ENCODE results near the gene UBE2M. TPM values are rescaled to one million over a fixed set of nuclear protein-coding genes. Genes with fewer than 3 reads are reported as not detected.

The UBE2M gene
- polyA plus RNA-seq, 1 experiment: 66.6 TPM

GRCh38 chr19:58519355-58520256 lies 38.8 kb downstream of the UBE2M start, which contains the start of gene ZBTB45:
ZBTB45 (minus strand) TSS chr19:58519810; CDS start chr19:58517673, 2,137 bp downstream.
- Histone ChIP-seq H3K36me3 (ENCODE audit: control insufficient read depth, insufficient read depth, low read length) (peaks cover 9% of the 10 kb centered on the region), H3K27me3 (ENCODE audit: control insufficient read depth, insufficient read depth, low read length) (no peaks in the 10 kb centered on the region), H3K4me3 (ENCODE audit: low read depth, low read length) (peak within 1 kb of the TSS; percentile 73)
- CTCF ChIA-PET: interaction anchor here (0.7 to 5.4 kb wide), 39 partner anchors 9 to 369 kb away, joined by 3 to 66 read pairs (median 4); partner anchors contain the start of genes CHMP2A, TRIM28, UBE2M and ZNF132
- peak; percentile 77 for DNase-seq (ENCODE audit: low read depth)
- peak; percentile 85 for TF ChIP-seq CTCF (IDR thresholded peaks at IDR 0.05; ENCODE audit: insufficient read depth, low read depth, low read length)
- POLR2A ChIA-PET: interaction anchor here (0.7 to 1.3 kb wide), 2 partner anchors 24 to 40 kb away, joined by 3 to 8 read pairs; partner anchors contain the start of gene TRIM28

- TF ChIP-seq CTCF (IDR thresholded peaks at IDR 0.05; ENCODE audit: insufficient read depth, low read depth, low read length): peak; percentile 90; the same call in 1 of the 2 replicates
- peaks cover 9% of the 10 kb centered on the region for H3K36me3 ChIP-seq (ENCODE audit: control insufficient read depth, insufficient read depth, low read length)
- H3K27me3 ChIP-seq (ENCODE audit: control insufficient read depth, insufficient read depth, low read length): no peaks in the 10 kb centered on the region
- peak; percentile 8 for DNase-seq (ENCODE audit: low read depth)
- POLR2A ChIA-PET: no interaction called here
- H3K4me3 ChIP-seq (ENCODE audit: low read depth, low read length): peak overlapping the region; percentile 73
- CTCF ChIA-PET: interaction anchor here (0.6 to 5.4 kb wide), 23 partner anchors 8 to 368 kb away, joined by 3 to 66 read pairs (median 4); partner anchors contain the start of genes CHMP2A, TRIM28, ZNF132 and ZNF329
Observed at GRCh38 chr19:58519087-58519354, 39.4 kb downstream of the UBE2M start.

- ChIA-PET CTCF (interaction anchor here (0.6 to 5.4 kb wide), 23 partner anchors 7 to 368 kb away, joined by 3 to 66 read pairs (median 4); partner anchors contain the start of genes CHMP2A, TRIM28, ZNF132 and ZNF329), POLR2A (no interaction called here)
- Histone ChIP-seq H3K36me3 (ENCODE audit: control insufficient read depth, insufficient read depth, low read length) (peaks cover 9% of the 10 kb centered on the region), H3K27me3 (ENCODE audit: control insufficient read depth, insufficient read depth, low read length) (no peaks in the 10 kb centered on the region), H3K4me3 (ENCODE audit: low read depth, low read length) (peak overlapping the region; percentile 73)
- no peak; the same call in 1 of the 2 replicates for TF ChIP-seq CTCF (IDR thresholded peaks at IDR 0.05; ENCODE audit: insufficient read depth, low read depth, low read length)
- no peak for DNase-seq (ENCODE audit: low read depth)
Observed at GRCh38 chr19:58518256-58519086, 39.9 kb downstream of the UBE2M start.

GRCh38 chr19:58516964-58517833 lies 41.2 kb downstream of the UBE2M start:
- no peaks in the 10 kb centered on the region for H3K27me3 ChIP-seq (ENCODE audit: control insufficient read depth, insufficient read depth, low read length)
- no peak for DNase-seq (ENCODE audit: low read depth)
- ChIA-PET POLR2A (no interaction called here), CTCF (interaction anchor here (1.9 to 5.4 kb wide), 3 partner anchors 18 to 63 kb away, joined by 10 to 66 read pairs (median 43); partner anchors contain the start of gene CHMP2A)
- no peak for TF ChIP-seq CTCF (IDR thresholded peaks at IDR 0.05; ENCODE audit: insufficient read depth, low read depth, low read length)
- H3K36me3 ChIP-seq (ENCODE audit: control insufficient read depth, insufficient read depth, low read length): peaks cover 9% of the 10 kb centered on the region
- no peak overlapping the region for H3K4me3 ChIP-seq (ENCODE audit: low read depth, low read length)

Measured in BJ (cell line).